Measurements from ENCODE around the gene CNTNAP2.

Gene CNTNAP2

GRCh38 chr7:147406521-147407135 lies 1290.0 kb downstream of the CNTNAP2 start:
- DNase-seq (ENCODE audit: low spot score): peak; percentile 3

- DNase-seq (ENCODE audit: low spot score): no peak
Observed at GRCh38 chr7:147411096-147411495, 1294.5 kb downstream of the CNTNAP2 start.

- no peak for DNase-seq (ENCODE audit: low spot score)
Observed at GRCh38 chr7:147412109-147412508, 1295.5 kb downstream of the CNTNAP2 start.

GRCh38 chr7:147412782-147413556 lies 1296.4 kb downstream of the CNTNAP2 start:
- DNase-seq (ENCODE audit: low spot score): peak; percentile 33

GRCh38 chr7:147413557-147413870 lies 1296.9 kb downstream of the CNTNAP2 start:
- no peak for DNase-seq (ENCODE audit: low spot score)

GRCh38 chr7:147415991-147416390 lies 1299.4 kb downstream of the CNTNAP2 start:
- DNase-seq (ENCODE audit: low spot score): no peak

- DNase-seq (ENCODE audit: low spot score): no peak
Observed at GRCh38 chr7:147418966-147419365, 1302.4 kb downstream of the CNTNAP2 start.

- DNase-seq (ENCODE audit: low spot score): no peak
Observed at GRCh38 chr7:147423875-147424274, 1307.3 kb downstream of the CNTNAP2 start.

- no peak for DNase-seq (ENCODE audit: low spot score)
Observed at GRCh38 chr7:147428075-147428474, 1311.5 kb downstream of the CNTNAP2 start.

- no peak for DNase-seq (ENCODE audit: low spot score)
Observed at GRCh38 chr7:147429961-147430360, 1313.4 kb downstream of the CNTNAP2 start.

GRCh38 chr7:147432079-147432478 lies 1315.5 kb downstream of the CNTNAP2 start:
- no peak for DNase-seq (ENCODE audit: low spot score)

GRCh38 chr7:147432576-147432975 lies 1316.0 kb downstream of the CNTNAP2 start:
- no peak for DNase-seq (ENCODE audit: low spot score)

- no peak for DNase-seq (ENCODE audit: low spot score)
Observed at GRCh38 chr7:147436718-147437117, 1320.1 kb downstream of the CNTNAP2 start.

GRCh38 chr7:147438216-147438615 lies 1321.6 kb downstream of the CNTNAP2 start:
- DNase-seq (ENCODE audit: low spot score): no peak

- DNase-seq (ENCODE audit: low spot score): no peak
Observed at GRCh38 chr7:147443942-147444341, 1327.3 kb downstream of the CNTNAP2 start.

- no peak for DNase-seq (ENCODE audit: low spot score)
Observed at GRCh38 chr7:147452816-147453215, 1336.2 kb downstream of the CNTNAP2 start.

GRCh38 chr7:147465223-147465622 lies 1348.6 kb downstream of the CNTNAP2 start:
- no peak for DNase-seq (ENCODE audit: low spot score)

GRCh38 chr7:147472556-147472955 lies 1356.0 kb downstream of the CNTNAP2 start:
- no peak for DNase-seq (ENCODE audit: low spot score)

- no peak for DNase-seq (ENCODE audit: low spot score)
Observed at GRCh38 chr7:147474862-147475261, 1358.3 kb downstream of the CNTNAP2 start.

- no peak for DNase-seq (ENCODE audit: low spot score)
Observed at GRCh38 chr7:147477526-147477925, 1360.9 kb downstream of the CNTNAP2 start.

- no peak for DNase-seq (ENCODE audit: low spot score)
Observed at GRCh38 chr7:147478796-147479195, 1362.2 kb downstream of the CNTNAP2 start.

- DNase-seq (ENCODE audit: low spot score): no peak
Observed at GRCh38 chr7:147483634-147484292, 1367.2 kb downstream of the CNTNAP2 start.

- no peak for DNase-seq (ENCODE audit: low spot score)
Observed at GRCh38 chr7:147485660-147486210, 1369.1 kb downstream of the CNTNAP2 start.

All from AG08396 (cell line).